ACC112 (cell line): ENCODE measurements around the gene CGNL1.
A peak's percentile ranks its signal among the peaks of the same experiment; 100 is the strongest.

Experiments
- H2AFZ ChIP-seq: fragments of 200-600 bp; sonication (generic); one replicate; pipeline ENCODE4 v1.6.0; 2017; ENCODE audit warnings: antibody characterized with exemption, low read length; ENCODE audit not compliant: unreplicated experiment
- H3K27ac ChIP-seq: fragments of 200-600 bp; sonication (generic); 2 replicates; pipeline ENCODE4 v1.5.1; 2014; ENCODE audit warnings: low read depth, mild to moderate bottlenecking, antibody characterized with exemption, low read length, moderate library complexity
- H3K27me3 ChIP-seq: fragments of 200-600 bp; sonication (generic); 2 replicates; pipeline ENCODE4 v1.6.1; 2014; ENCODE audit warnings: mild to moderate bottlenecking, antibody characterized with exemption, low read length, moderate library complexity, mixed read lengths; ENCODE audit not compliant: insufficient read depth
- H3K36me3 ChIP-seq: fragments of 200-600 bp; sonication (generic); 2 replicates; pipeline ENCODE4 v1.6.1; 2016; ENCODE audit warnings: mild to moderate bottlenecking, antibody characterized with exemption, low read length, moderate library complexity, mixed read lengths; ENCODE audit not compliant: insufficient read depth
- H3K4me1 ChIP-seq: fragments of 200-600 bp; sonication (generic); one replicate; pipeline ENCODE4 v1.6.1; 2016; ENCODE audit warnings: low read length, mixed read lengths; ENCODE audit not compliant: insufficient read depth, unreplicated experiment, control insufficient read depth
- H3K4me3 ChIP-seq: fragments of 200-600 bp; sonication (generic); 2 replicates; pipeline ENCODE4 v1.5.1; 2014; ENCODE audit warnings: mild to moderate bottlenecking, low read depth, low read length
- H3K79me2 ChIP-seq: fragments of 200-600 bp; sonication (generic); one replicate; pipeline ENCODE4 v1.6.0; 2016; ENCODE audit warnings: low read length; ENCODE audit not compliant: control insufficient read depth, unreplicated experiment, insufficient read depth

Gene CGNL1

DNA sequence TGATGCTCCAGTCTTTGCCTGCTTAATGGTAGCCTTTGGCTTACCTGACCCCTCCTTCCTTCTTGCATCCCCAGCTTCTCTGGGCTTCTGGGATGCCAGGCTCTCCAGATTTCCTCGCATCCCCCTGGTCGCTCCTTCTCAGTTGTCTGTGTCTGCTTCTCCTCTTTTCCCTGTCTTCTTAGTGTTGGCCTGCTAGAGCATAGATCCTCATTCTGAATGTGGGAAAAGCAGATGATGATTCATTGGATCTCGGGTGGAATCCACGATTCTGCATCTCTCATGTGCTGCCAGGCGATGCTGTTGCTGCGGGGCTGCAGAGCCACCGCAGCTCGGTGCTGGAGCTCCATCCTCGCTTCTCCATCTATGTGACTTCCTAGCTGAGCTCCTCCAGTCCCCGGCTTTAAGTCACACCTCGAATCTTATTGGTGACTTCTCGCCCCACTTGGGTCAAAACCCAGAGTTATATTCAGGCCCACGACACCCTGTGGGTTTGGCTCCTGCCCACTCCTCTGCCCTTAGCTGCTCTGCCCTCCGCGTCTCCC is 47.4 kb downstream of the CGNL1 start:
- Histone ChIP-seq H3K4me1 (peaks cover 34% of the 10 kb centered on the region), H3K36me3 (no peaks in the 10 kb centered on the region), H3K27me3 (no peaks in the 10 kb centered on the region), H3K79me2 (no peaks in the 10 kb centered on the region), H3K27ac (no peak overlapping the region), H2AFZ (no peak overlapping the region), H3K4me3 (no peak overlapping the region)

DNA sequence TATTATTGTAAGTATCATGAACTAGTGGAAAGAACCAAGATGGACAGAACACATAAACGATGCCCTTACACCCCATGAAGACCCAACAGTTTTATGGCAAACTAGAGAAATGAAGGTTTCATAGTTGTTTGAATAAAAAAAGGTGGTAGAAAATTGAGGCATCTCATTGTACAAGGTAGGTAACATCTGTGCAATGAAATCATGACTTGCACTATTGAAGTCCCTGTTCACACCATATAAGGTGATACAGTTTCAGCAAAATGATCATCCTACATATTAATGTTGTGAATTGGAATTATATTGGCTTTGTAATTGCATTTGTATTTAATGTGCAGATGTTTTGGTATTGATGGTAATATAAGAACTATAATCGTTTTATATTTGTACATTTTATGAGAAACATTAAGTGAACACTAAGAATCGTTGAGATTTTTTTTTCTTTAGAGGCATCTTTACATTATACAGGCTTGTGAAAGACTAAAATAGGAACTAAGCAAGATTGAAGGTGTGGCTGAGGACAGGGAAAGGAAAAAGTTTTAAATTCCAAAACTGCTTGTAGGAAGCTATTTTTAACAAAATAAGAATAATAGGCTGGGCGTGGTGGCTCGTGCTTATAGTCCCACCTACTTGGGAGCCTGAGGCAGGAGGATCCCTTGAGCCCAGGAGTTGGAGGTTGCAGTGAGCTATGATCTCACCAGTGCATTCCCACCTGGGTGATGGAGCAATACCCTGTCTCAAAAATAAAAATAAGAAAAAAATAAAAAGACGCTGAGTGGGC is 48.5 kb downstream of the CGNL1 start:
- no peak overlapping the region for H2AFZ ChIP-seq
- H3K27ac ChIP-seq, result no peak overlapping the region
- no peaks in the 10 kb centered on the region for H3K36me3 ChIP-seq
- H3K4me3 ChIP-seq, result no peak overlapping the region
- no peaks in the 10 kb centered on the region for H3K79me2 ChIP-seq
- H3K4me1 ChIP-seq, result peaks cover 33% of the 10 kb centered on the region
- H3K27me3 ChIP-seq, result no peaks in the 10 kb centered on the region

DNA sequence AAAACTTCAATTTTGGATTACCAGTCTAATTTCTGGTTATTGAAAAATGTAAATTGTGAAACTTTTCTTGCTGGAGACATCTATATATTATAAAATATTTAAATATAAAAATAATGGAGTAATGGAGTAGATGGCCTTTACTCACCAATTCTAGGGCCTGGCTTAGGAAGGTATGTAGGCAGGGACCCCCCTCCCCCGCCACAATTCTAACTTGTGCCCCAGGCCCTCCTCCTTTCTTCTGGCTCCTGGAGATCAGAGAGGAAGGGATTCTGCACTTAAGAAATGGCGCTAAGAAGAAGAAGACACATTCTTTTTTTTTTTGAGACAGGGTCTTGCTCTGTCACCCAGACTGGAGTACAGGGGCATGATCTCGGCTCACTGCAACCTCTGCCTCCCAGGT is 49.5 kb downstream of the CGNL1 start:
- Histone ChIP-seq H2AFZ (no peak overlapping the region), H3K4me1 (peaks cover 31% of the 10 kb centered on the region), H3K27me3 (no peaks in the 10 kb centered on the region), H3K4me3 (no peak overlapping the region), H3K79me2 (no peaks in the 10 kb centered on the region), H3K36me3 (no peaks in the 10 kb centered on the region), H3K27ac (no peak overlapping the region)

GRCh38 chr15:57427367-57427821 is 51.1 kb downstream of the CGNL1 start:
- Histone ChIP-seq H3K4me1 (peaks cover 22% of the 10 kb centered on the region), H3K27me3 (no peaks in the 10 kb centered on the region), H3K4me3 (peak overlapping the region; percentile 31; the same call in 1 of the 2 replicates), H3K27ac (no peak overlapping the region), H3K36me3 (no peaks in the 10 kb centered on the region), H2AFZ (peak overlapping the region; percentile 45), H3K79me2 (no peaks in the 10 kb centered on the region)

DNA sequence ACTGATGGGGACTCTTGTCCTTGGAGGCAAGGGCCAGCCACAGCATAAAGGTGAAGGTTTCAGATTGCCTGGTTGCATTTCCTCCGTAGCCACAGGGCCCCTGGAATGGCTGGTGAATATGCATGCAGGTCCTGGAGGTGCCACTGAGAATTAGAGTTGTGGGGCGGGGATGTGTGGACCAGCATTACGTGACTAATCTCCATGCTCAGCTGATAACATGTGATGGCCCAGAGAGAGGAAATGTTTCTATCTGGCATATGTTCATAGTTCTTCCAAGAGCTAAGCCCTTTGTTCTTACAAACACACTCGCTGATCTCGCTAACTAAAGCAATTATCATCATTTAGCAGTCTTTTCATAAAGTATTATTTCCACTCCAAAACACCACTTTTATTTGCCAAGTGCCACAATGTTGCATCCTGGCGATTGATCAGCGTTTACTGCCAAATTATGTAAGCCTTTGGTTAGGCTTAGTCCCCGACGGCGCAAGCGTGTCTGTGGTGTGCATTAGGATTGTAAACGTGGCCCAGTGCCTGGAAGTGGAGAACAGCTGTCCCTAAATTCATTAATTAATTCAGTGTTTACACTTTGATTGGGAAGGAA is 55.9 kb downstream of the CGNL1 start:
- Histone ChIP-seq H2AFZ (no peak overlapping the region), H3K36me3 (no peaks in the 10 kb centered on the region), H3K27ac (no peak overlapping the region), H3K27me3 (no peaks in the 10 kb centered on the region), H3K4me3 (no peak overlapping the region), H3K79me2 (no peaks in the 10 kb centered on the region), H3K4me1 (peaks cover 13% of the 10 kb centered on the region)

DNA sequence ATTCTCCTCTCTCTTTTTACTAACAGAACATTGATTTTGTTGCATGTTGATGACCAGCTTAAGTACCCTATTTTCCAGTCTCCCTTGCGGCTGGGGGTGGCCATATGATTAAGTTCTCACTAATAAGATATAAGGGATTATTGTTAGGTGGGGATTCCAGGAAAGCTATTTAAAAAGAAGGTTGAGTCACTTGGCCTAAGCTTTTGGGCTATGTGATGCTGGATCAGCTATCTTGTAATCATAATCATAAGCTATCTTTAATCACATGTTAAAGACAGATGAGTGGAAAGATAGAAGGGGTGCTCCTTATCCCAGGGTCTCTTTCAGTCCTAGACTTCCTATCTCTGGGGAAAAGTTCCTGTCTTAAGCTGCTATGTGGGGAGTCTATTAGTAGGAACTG is 59.9 kb downstream of the CGNL1 start:
- Histone ChIP-seq H3K79me2 (no peaks in the 10 kb centered on the region), H3K27me3 (no peaks in the 10 kb centered on the region), H3K4me1 (peaks cover 6% of the 10 kb centered on the region), H3K4me3 (no peak overlapping the region), H2AFZ (peak overlapping the region; percentile 10), H3K27ac (no peak overlapping the region), H3K36me3 (no peaks in the 10 kb centered on the region)

DNA sequence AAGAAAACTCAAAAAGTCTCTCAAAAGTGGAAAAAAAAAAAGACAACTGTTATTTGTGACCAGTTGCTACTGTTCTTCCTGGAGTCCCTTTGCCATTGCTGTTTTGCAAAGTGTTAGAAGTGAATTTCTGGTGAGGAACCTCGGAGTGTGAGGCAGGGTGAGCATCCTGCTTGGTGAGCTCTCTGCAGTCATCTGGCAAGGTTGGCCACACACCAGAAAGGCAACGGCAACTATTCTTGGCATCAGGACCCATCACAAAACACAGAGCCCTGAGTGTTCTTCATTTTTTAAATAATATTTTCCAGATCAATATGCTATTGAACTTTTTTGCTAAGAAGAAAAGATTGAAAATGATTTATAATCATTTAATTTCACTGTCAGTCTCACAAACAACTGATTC is 60.7 kb downstream of the CGNL1 start:
- H2AFZ ChIP-seq, result no peak overlapping the region
- H3K27me3 ChIP-seq, result no peaks in the 10 kb centered on the region
- no peaks in the 10 kb centered on the region for H3K79me2 ChIP-seq
- peaks cover 8% of the 10 kb centered on the region for H3K4me1 ChIP-seq
- H3K27ac ChIP-seq, result no peak overlapping the region
- no peak overlapping the region for H3K4me3 ChIP-seq
- H3K36me3 ChIP-seq, result no peaks in the 10 kb centered on the region

DNA sequence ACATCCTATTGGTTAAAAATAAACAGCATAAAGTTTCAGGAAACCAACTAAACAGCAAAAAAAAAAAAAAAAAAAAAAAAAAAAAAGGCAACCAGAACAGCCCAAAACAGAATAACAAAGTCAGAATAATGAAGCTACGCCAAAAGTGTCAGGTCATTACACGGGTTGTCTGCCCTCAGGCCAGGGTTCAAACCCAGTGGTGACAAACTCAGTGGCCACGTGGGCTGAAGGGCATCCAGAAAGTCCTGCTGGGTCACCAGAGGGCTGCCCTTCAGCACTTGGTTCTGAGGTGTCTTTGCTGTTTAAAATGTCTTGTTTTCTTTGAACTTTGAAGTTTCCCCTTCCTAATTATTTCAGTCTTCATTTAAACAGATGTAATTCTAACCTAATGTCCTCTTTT is 61.3 kb downstream of the CGNL1 start:
- no peaks in the 10 kb centered on the region for H3K27me3 ChIP-seq
- no peak overlapping the region for H3K4me3 ChIP-seq
- no peaks in the 10 kb centered on the region for H3K79me2 ChIP-seq
- peaks cover 8% of the 10 kb centered on the region for H3K4me1 ChIP-seq
- no peaks in the 10 kb centered on the region for H3K36me3 ChIP-seq
- no peak overlapping the region for H2AFZ ChIP-seq
- H3K27ac ChIP-seq, result no peak overlapping the region

GRCh38 chr15:57438166-57438565 is 61.9 kb downstream of the CGNL1 start:
- H3K4me3 ChIP-seq, result no peak overlapping the region
- H3K79me2 ChIP-seq, result no peaks in the 10 kb centered on the region
- H2AFZ ChIP-seq, result no peak overlapping the region
- H3K27ac ChIP-seq, result no peak overlapping the region
- no peaks in the 10 kb centered on the region for H3K27me3 ChIP-seq
- H3K4me1 ChIP-seq, result peaks cover 8% of the 10 kb centered on the region
- no peaks in the 10 kb centered on the region for H3K36me3 ChIP-seq

GRCh38 chr15:57439128-57440027 is 63.1 kb downstream of the CGNL1 start:
- H3K27me3 ChIP-seq, result no peaks in the 10 kb centered on the region
- no peaks in the 10 kb centered on the region for H3K79me2 ChIP-seq
- H3K36me3 ChIP-seq, result no peaks in the 10 kb centered on the region
- H2AFZ ChIP-seq, result no peak overlapping the region
- H3K4me1 ChIP-seq, result peaks cover 8% of the 10 kb centered on the region
- H3K4me3 ChIP-seq, result no peak overlapping the region
- no peak overlapping the region for H3K27ac ChIP-seq
